Activated B cell treated with CpG ODN at 0.5 μM for 24 hours (primary cell): ENCODE data around the gene CCDC150. TPM values are rescaled to one million over a fixed set of nuclear protein-coding genes. Genes with fewer than 3 reads are reported as not detected.
A peak's percentile ranks its signal among the peaks of the same experiment; 100 is the strongest.

ENCODE experiments used
- ATAC-seq: fragments of 200-7000 bp; cut with Tn5 transposase; one replicate; pipeline ENCODE4 v1.10.0; 2021; ENCODE audit warnings: low read depth, mild to moderate bottlenecking, moderate library complexity
- CTCF ChIA-PET: fragments of 350-600 bp; sonication (Branson Sonifier 250); formaldehyde crosslinking; loops from one replicate; lab custom pipeline; 2021; ENCODE audit warnings: antibody characterized with exemption; lab: Charles Lee
- POLR2A ChIA-PET: fragments of 350-600 bp; sonication (Branson Sonifier 250); formaldehyde crosslinking; loops from one replicate; lab custom pipeline; 2021; ENCODE audit warnings: antibody characterized with exemption; lab: Charles Lee
- DNase-seq: peaks from one replicate; pipeline ENCODE4 v3.0.0; 2022
- H3K27ac Mint-ChIP-seq: one replicate; pipeline ENCODE4 v1.8.0; 2020; ENCODE audit warnings: mixed read lengths
- H3K27me3 Mint-ChIP-seq: one replicate; pipeline ENCODE4 v1.8.0; 2021; ENCODE audit warnings: mixed read lengths
- H3K36me3 Mint-ChIP-seq: one replicate; pipeline ENCODE4 v1.8.0; 2021; ENCODE audit warnings: low read depth, mixed read lengths
- H3K4me1 Mint-ChIP-seq: one replicate; pipeline ENCODE4 v1.8.0; 2021; ENCODE audit warnings: mixed read lengths
- H3K4me3 Mint-ChIP-seq: one replicate; pipeline ENCODE4 v1.8.0; 2020; ENCODE audit warnings: mild to moderate bottlenecking, mixed read lengths
- H3K9me3 Mint-ChIP-seq: one replicate; pipeline ENCODE4 v1.8.0; 2020; ENCODE audit warnings: mixed read lengths
- CTCF ChIP-seq: fragments of 200-600 bp; IDR thresholded peaks from one replicate; pipeline ENCODE4 v1.8.0; 2022; ENCODE audit warnings: antibody characterized with exemption, mild to moderate bottlenecking
- intact Hi-C: fragments of 100-400 bp; cut with micrococcal nuclease; formaldehyde crosslinking; loops from one replicate; pipeline ENCODE4 v1.15.1; 2024
- total RNA-seq: library from RNA; stranded (reverse); gene quantifications from 2 replicates; pipeline ENCODE4 v1.2.3, GENCODE V29; 2022

Gene CCDC150
- total RNA-seq, 1 donor from 2014 or later = 2.6 TPM

DNA sequence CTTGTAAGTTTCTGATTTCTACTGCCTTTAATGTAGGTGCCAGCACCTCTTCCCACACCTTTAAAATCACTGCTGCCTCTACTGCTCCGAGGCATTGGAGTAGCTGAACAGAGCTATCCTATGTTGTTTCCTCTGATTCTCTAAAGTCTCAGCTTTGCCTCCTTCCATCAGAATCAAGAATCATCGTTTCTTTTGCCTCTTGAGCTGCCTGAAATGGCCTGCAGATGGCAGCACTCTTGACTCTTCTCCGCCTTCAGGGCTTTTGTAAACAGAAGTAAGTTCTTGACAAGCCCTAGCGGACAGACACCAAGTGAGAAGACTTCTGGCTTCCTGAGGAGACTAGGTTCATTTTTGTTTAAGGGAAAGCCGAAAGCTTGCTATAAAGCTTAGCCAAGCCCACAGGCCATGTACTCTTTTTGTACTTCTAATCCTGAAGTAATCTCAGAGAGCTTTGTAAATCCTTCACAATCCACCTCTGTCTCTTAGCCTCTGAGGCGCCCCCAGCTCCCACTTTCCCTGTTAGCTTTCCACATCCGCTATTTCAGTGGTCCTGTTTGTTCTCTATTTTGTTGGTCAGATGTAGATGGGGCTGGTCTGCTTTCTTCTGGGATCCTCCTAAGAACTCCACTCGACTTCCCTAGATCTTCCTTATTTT, 111.6 kb downstream of the CCDC150 start:
- no peak for TF ChIP-seq CTCF
- POLR2A ChIA-PET = no interaction called here
- H3K36me3 Mint-ChIP-seq = no peaks in the 10 kb centered on the region
- H3K27ac Mint-ChIP-seq = no peak overlapping the region
- peaks cover 5% of the 10 kb centered on the region for H3K4me1 Mint-ChIP-seq
- H3K9me3 Mint-ChIP-seq = peaks cover 19% of the 10 kb centered on the region
- intact Hi-C loops = loop anchor here (1.0 to 5.0 kb wide), 3 partner anchors 627 to 1546 kb away; no protein-coding TSS in a partner anchor
- CTCF ChIA-PET = interaction anchor here (0.8 to 2.0 kb wide), 13 partner anchors 8 to 1546 kb away, joined by 3 to 8 read pairs (median 4); no protein-coding TSS in a partner anchor
- peak; percentile 86 for ATAC-seq
- DNase-seq = peak; percentile 26
- no peak overlapping the region for H3K4me3 Mint-ChIP-seq
- H3K27me3 Mint-ChIP-seq = no peaks in the 10 kb centered on the region

GRCh38 chr2:196758474-196759377, 119.2 kb downstream of the CCDC150 start:
- intact Hi-C loops = loop anchor here (5.0 kb wide), 2 partner anchors 461 to 681 kb away; no protein-coding TSS in a partner anchor
- no peak overlapping the region for H3K4me3 Mint-ChIP-seq
- H3K9me3 Mint-ChIP-seq = peaks cover 27% of the 10 kb centered on the region
- H3K36me3 Mint-ChIP-seq = peaks cover 27% of the 10 kb centered on the region
- H3K27ac Mint-ChIP-seq = no peak overlapping the region
- POLR2A ChIA-PET = interaction anchor here (0.7 kb wide), 1 partner anchor 47 kb away, joined by 6 read pairs; no protein-coding TSS in a partner anchor
- DNase-seq (no peak), ATAC-seq (no peak)
- no peak for TF ChIP-seq CTCF
- CTCF ChIA-PET = interaction anchor here (1.4 kb wide), 1 partner anchor 8 kb away, joined by 5 read pairs; no protein-coding TSS in a partner anchor
- H3K27me3 Mint-ChIP-seq = no peaks in the 10 kb centered on the region
- no peaks in the 10 kb centered on the region for H3K4me1 Mint-ChIP-seq

DNA sequence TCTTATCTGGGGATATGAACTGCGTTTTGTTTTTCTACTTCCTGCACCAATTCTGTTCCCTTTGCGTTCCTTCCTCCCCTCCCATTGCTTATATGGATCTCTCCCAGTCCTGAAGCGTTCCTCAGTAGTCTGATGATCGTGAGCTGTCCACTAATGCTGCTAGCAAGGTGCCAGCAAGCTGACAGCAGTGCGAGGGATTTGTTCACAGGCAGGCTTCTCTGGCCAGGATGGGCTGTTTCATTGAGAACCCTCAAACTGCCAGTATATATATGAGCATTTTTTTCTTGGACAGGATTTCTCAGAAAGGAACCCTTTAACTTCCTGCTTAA, 119.8 kb downstream of the CCDC150 start:
- intact Hi-C loops = loop anchor here (5.0 kb wide), 2 partner anchors 462 to 682 kb away; no protein-coding TSS in a partner anchor
- Mint-ChIP-seq H3K27me3 (no peaks in the 10 kb centered on the region), H3K9me3 (peaks cover 21% of the 10 kb centered on the region), H3K4me3 (no peak overlapping the region), H3K4me1 (no peaks in the 10 kb centered on the region), H3K36me3 (peaks cover 33% of the 10 kb centered on the region), H3K27ac (no peak overlapping the region)
- DNase-seq (no peak), ATAC-seq (no peak)
- ChIA-PET POLR2A (no interaction called here), CTCF (interaction anchor here (1.4 kb wide), 1 partner anchor 8 kb away, joined by 5 read pairs; no protein-coding TSS in a partner anchor)
- TF ChIP-seq CTCF = no peak

DNA sequence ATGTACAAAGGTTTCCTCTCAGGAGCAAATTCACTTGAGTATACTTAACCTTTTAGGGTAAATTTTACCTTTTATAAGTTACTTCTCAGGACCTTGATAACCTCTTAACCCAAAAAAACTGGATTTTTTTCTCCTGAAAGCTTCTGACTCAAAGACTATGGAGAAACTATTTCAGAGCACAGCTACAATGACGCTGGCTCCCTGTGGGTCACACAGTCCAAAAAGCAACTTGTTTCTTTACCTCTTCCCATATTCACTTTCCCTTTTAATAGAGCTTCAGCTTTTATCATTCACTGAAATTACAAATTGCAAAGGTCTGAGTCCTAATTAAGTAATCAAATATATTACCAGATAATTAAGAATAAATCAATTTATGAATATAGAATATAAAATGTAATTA, 127.6 kb downstream of the CCDC150 start:
- POLR2A ChIA-PET = no interaction called here

More for the DNA sequence above, 127.6 kb downstream of the CCDC150 start:
- Mint-ChIP-seq H3K27me3 (no peaks in the 10 kb centered on the region), H3K9me3 (no peaks in the 10 kb centered on the region), H3K4me3 (no peak overlapping the region), H3K36me3 (peaks cover 64% of the 10 kb centered on the region), H3K4me1 (no peaks in the 10 kb centered on the region), H3K27ac (no peak overlapping the region)
- intact Hi-C loops = no loop called here
- ATAC-seq = no peak
- no peak for TF ChIP-seq CTCF
- CTCF ChIA-PET = no interaction called here
- no peak for DNase-seq

Other genes starting within 250 kb of the CCDC150 start
- gene HECW2, start 46.2 kb upstream of the CCDC150 start, total RNA-seq = 0.69 and 1.4 TPM in 2 replicates
- gene GTF3C3, start 160.0 kb downstream of the CCDC150 start, total RNA-seq = 39.4 and 49.6 TPM in 2 replicates
- not detected in 2 replicates for gene C2orf66, start 169.6 kb downstream of the CCDC150 start, total RNA-seq